Fibroblast of lung (primary cell): ENCODE measurements around the gene FNDC3B.

Source experiments
- EZH2 ChIP-seq: IDR thresholded peaks from 2 replicates; pipeline ENCODE4 v1.5.1; 2012; ENCODE audit warnings: low read length, control low read depth, mild to moderate bottlenecking; ENCODE audit errors: missing control alignments
- TF ChIP-seq, protein P1 (sequence below), 2 donors: IDR thresholded peaks in 1 of 2; conservative IDR thresholded peaks in 1 of 2; 1 replicate in 1 of 2; 2 replicates in 1 of 2; pipeline ENCODE4 v1.5.1; 2011 to 2012; ENCODE audit warnings: low read length in 2 of 2, control low read depth in 1 of 2, inconsistent platforms in 1 of 2, low read depth in 1 of 2, mild to moderate bottlenecking in 1 of 2

DNA sequence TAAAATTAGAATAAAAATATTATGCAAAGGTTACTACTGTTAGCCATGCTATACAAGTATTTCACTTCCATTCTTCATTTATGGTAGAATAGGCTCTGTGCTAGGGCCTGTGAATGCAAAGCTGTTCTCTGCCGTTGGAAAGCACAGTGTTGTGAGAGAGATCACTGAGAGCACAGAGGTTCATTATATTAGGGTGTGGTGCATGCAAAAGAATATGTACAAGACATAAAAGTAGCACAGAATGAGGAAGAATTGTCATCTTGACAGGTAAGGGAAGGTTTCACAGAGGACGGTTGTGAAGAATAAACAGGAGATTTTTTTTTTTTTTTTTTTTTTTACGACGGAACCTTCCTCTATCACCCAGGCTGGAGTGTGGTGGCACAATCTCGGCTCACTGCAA is 25.2 kb upstream of the FNDC3B start:
- TF ChIP-seq EZH2 = no peak
- TF ChIP-seq, protein P1, sequence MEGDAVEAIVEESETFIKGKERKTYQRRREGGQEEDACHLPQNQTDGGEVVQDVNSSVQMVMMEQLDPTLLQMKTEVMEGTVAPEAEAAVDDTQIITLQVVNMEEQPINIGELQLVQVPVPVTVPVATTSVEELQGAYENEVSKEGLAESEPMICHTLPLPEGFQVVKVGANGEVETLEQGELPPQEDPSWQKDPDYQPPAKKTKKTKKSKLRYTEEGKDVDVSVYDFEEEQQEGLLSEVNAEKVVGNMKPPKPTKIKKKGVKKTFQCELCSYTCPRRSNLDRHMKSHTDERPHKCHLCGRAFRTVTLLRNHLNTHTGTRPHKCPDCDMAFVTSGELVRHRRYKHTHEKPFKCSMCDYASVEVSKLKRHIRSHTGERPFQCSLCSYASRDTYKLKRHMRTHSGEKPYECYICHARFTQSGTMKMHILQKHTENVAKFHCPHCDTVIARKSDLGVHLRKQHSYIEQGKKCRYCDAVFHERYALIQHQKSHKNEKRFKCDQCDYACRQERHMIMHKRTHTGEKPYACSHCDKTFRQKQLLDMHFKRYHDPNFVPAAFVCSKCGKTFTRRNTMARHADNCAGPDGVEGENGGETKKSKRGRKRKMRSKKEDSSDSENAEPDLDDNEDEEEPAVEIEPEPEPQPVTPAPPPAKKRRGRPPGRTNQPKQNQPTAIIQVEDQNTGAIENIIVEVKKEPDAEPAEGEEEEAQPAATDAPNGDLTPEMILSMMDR (conservative IDR thresholded peaks at IDR 0.05 in 1 of 2, IDR thresholded peaks at IDR 0.05 in 1 of 2; ENCODE audit: low read depth in 1 of 2, low read length in 2 of 2) = no peak
